Endothelial cell of umbilical vein (primary cell): ENCODE measurements around the gene SORL1. TPM values are rescaled to one million over a fixed set of nuclear protein-coding genes. Genes with fewer than 3 reads are reported as not detected.

Source experiments
- BruUV-seq: library from RNA; stranded (reverse); fragments of 400-500 nt; replicated peaks from 2 replicates; lab custom pipeline; 2021; lab: Mats Ljungman, UMichigan
- CTCF ChIA-PET: fragments of 300-600, 350-600 bp; sonication (Branson Sonifier 250); formaldehyde crosslinking; loops from one replicate; lab custom pipeline; 2021; ENCODE audit warnings: antibody characterized with exemption, inconsistent platforms; lab: Charles Lee
- POLR2A ChIA-PET: fragments of 300-600, 350-600 bp; sonication (Branson Sonifier 250); formaldehyde crosslinking; loops from one replicate; lab custom pipeline; 2021; ENCODE audit warnings: antibody characterized with exemption, inconsistent platforms; lab: Charles Lee
- DNase-seq: peaks from one replicate; pipeline ENCODE4 v3.0.0-alpha.2; 2011; ENCODE audit warnings: low read depth, low spot score
- FAIRE-seq: peaks from 2 replicates; lab custom pipeline; 2011; peaks lifted over from hg19 to GRCh38; lab: Jason Lieb, UNC
- H2AFZ ChIP-seq: 2 replicates; pipeline ENCODE4 v1.6.0; 2012; ENCODE audit warnings: low read depth, low read length, control low read depth, inconsistent platforms
- H3K27ac ChIP-seq: 2 replicates; pipeline ENCODE4 v1.5.1; 2011; ENCODE audit warnings: low read depth, mild to moderate bottlenecking, control low read depth, low read length, moderate library complexity; ENCODE audit not compliant: insufficient read depth
- H3K27me3 ChIP-seq, 2 experiments: 2 replicates each; pipeline versions ENCODE4 v1.6.0 to v1.6.1; 2011; ENCODE audit warnings: low read length in 2 of 2, mixed read lengths in 1 of 2; ENCODE audit not compliant: control insufficient read depth in 2 of 2, insufficient read depth in 2 of 2
- H3K36me3 ChIP-seq, 2 experiments: 2 replicates in 1 of 2; 3 replicates in 1 of 2; pipeline ENCODE4 v1.5.1; 2011; ENCODE audit warnings: low read length in 2 of 2, mild to moderate bottlenecking in 1 of 2, moderate library complexity in 1 of 2; ENCODE audit not compliant: control insufficient read depth in 2 of 2, insufficient read depth in 2 of 2; ENCODE audit errors: extremely low read depth in 1 of 2
- H3K4me1 ChIP-seq: 3 replicates; pipeline ENCODE4 v1.5.1; 2011; ENCODE audit warnings: mild to moderate bottlenecking, low read length; ENCODE audit not compliant: control insufficient read depth, insufficient read depth; ENCODE audit errors: extremely low read depth
- H3K4me2 ChIP-seq: 2 replicates; pipeline ENCODE4 v1.6.1; 2011; ENCODE audit warnings: low read length, control low read depth, mixed read lengths; ENCODE audit not compliant: insufficient read depth
- H3K4me3 ChIP-seq, 3 experiments: fragments of 200-600 bp in 1 of 3; sonication (generic), shearing (Covaris generic) in 1 of 3; replicated peaks in 1 of 3; 2 replicates each; pipeline ENCODE4 v1.5.1; 2011 to 2016; ENCODE audit warnings: control low read depth in 3 of 3, low read length in 3 of 3, mild to moderate bottlenecking in 2 of 3, inconsistent platforms in 1 of 3, low read depth in 1 of 3, moderate library complexity in 1 of 3; ENCODE audit not compliant: insufficient read depth in 1 of 3
- H3K79me2 ChIP-seq: 2 replicates; pipeline ENCODE4 v1.6.0; 2012; ENCODE audit warnings: low read length, inconsistent platforms; ENCODE audit not compliant: control insufficient read depth, insufficient read depth
- H3K9ac ChIP-seq: replicated peaks from 2 replicates; pipeline ENCODE3; 2011; ENCODE audit warnings: low read length, control low read depth; ENCODE audit not compliant: insufficient read depth; ENCODE audit errors: extremely low read depth
- H3K9me1 ChIP-seq: replicated peaks from 3 replicates; pipeline ENCODE4 v1.6.0; 2011; ENCODE audit warnings: mild to moderate bottlenecking, low read length; ENCODE audit not compliant: control insufficient read depth, insufficient read depth; ENCODE audit errors: extremely low read depth
- H3K9me3 ChIP-seq: replicated peaks from 2 replicates; pipeline ENCODE4 v1.5.1; 2012; ENCODE audit warnings: low read length, inconsistent platforms; ENCODE audit not compliant: control insufficient read depth, insufficient read depth
- H4K20me1 ChIP-seq: replicated peaks from 2 replicates; pipeline ENCODE3; 2011; ENCODE audit warnings: mild to moderate bottlenecking, low read length; ENCODE audit not compliant: control insufficient read depth, insufficient read depth; ENCODE audit errors: extremely low read depth
- EZH2 ChIP-seq: IDR thresholded peaks from 2 replicates; pipeline ENCODE4 v1.6.1; 2012; ENCODE audit warnings: borderline replicate concordance, low read depth, mild to moderate bottlenecking, moderate library complexity, low read length, inconsistent platforms; ENCODE audit not compliant: severe bottlenecking
- FOS ChIP-seq: IDR thresholded peaks from 2 replicates; pipeline ENCODE4 v1.6.1; 2011; ENCODE audit warnings: mild to moderate bottlenecking, low read length, moderate library complexity, borderline replicate concordance; ENCODE audit not compliant: insufficient read depth
- GATA2 ChIP-seq: IDR thresholded peaks from 2 replicates; pipeline ENCODE4 v1.7.0; 2011; ENCODE audit warnings: low read depth, mild to moderate bottlenecking, moderate library complexity, mixed read lengths, low read length; ENCODE audit not compliant: insufficient read length, insufficient read depth
- JUN ChIP-seq: IDR thresholded peaks from 2 replicates; pipeline ENCODE4 v1.6.1; 2011; ENCODE audit warnings: borderline replicate concordance, low read depth; ENCODE audit not compliant: insufficient read length, insufficient read depth
- MAX ChIP-seq: IDR thresholded peaks from 2 replicates; pipeline ENCODE4 v1.6.1; 2011; ENCODE audit not compliant: insufficient read depth, insufficient read length
- MYC ChIP-seq: IDR thresholded peaks from one replicate; pipeline ENCODE4 v1.6.1; 2011; ENCODE audit warnings: mild to moderate bottlenecking, low read depth, low read length
- POLR2A ChIP-seq: IDR thresholded peaks from 2 replicates; pipeline ENCODE4 v1.6.1; 2012; ENCODE audit warnings: low read depth, mild to moderate bottlenecking, control low read depth, low read length
- POLR2AphosphoS5 ChIP-seq: IDR thresholded peaks from 2 replicates; pipeline ENCODE4 v1.6.1; 2012; ENCODE audit warnings: low read depth, mild to moderate bottlenecking, control low read depth, low read length, moderate library complexity; ENCODE audit not compliant: insufficient read depth
- dilution Hi-C: fragments of 300-500 bp; cut with MboI; formaldehyde crosslinking; loops from one replicate; pipeline ENCODE4 v1.15.0; 2019; ENCODE audit warnings: low sequenced_read_pairs; ENCODE audit not compliant: extremely low pct_ligation_motif_present
- intact Hi-C: fragments of 100-400 bp; cut with micrococcal nuclease; formaldehyde crosslinking; loops from one replicate; pipeline ENCODE4 v1.10.0; 2022
- polyA plus RNA-seq, 4 experiments: library from polyadenylated mRNA; depleted of rRNA in 3 of 4; stranded (reverse) in 3 of 4; unstranded in 1 of 4; fragments of >200 nt; gene quantifications; 2 replicates each; pipeline versions ENCODE4 v1.2.1 to v1.2.3, GENCODE V29; 2011 to 2012; ENCODE audit warnings: missing spikeins in 1 of 4
- total RNA-seq: library from RNA; stranded (reverse); gene quantifications from 2 replicates; pipeline ENCODE4 v1.2.3, GENCODE V29; 2021
- TF ChIP-seq, protein P1 (sequence below), 2 donors: IDR thresholded peaks; 1 replicate in 1 of 2; 2 replicates in 1 of 2; pipeline ENCODE4 v1.5.1; 2011; ENCODE audit warnings: low read length in 2 of 2, mild to moderate bottlenecking in 2 of 2, moderate library complexity in 2 of 2, control low read depth in 1 of 2, inconsistent platforms in 1 of 2, low read depth in 1 of 2; ENCODE audit not compliant: insufficient read depth in 1 of 2; ENCODE audit errors: extremely low read depth in 1 of 2

Gene SORL1
- total and polyA plus RNA-seq, 2 donors (not counting 3 experiments of a cell fraction or from before 2014, with no cell fraction given): 0.17 to 0.31 TPM

DNA sequence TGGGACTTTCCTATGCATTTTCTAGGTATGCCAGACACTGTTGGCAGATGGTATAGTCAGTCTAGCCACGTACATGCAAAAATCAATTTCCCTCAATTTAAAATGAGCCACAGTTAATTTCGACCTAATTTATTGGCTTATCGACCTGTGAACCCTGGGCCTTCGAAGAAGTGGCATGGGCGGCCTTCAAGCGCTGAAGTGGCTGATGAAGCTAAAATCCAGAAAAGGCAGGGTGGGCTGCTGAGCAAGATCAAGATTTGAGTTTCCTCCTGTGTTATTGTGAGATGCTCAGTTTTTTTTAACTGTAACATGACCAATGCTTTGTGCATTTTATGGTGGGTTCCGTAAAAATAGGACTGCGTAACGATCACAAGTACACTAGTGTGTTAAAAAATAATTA lies 6.4 kb downstream of the SORL1 start:
- H3K4me1 ChIP-seq: no peaks in the 10 kb centered on the region
- ChIA-PET POLR2A (no interaction called here), CTCF (interaction anchor here (1.6 kb wide), 1 partner anchor 12 kb away, joined by 4 read pairs; no protein-coding TSS in a partner anchor)
- no peaks in the 10 kb centered on the region for H3K79me2 ChIP-seq
- H3K9ac ChIP-seq: no peak overlapping the region
- H3K4me2 ChIP-seq: no peak overlapping the region
- intact Hi-C loops: no loop called here
- H3K36me3 ChIP-seq: no peaks in the 10 kb centered on the region
- dilution Hi-C loops: no loop called here
- H3K27ac ChIP-seq: no peak overlapping the region
- peaks cover 11 to 14% of the 10 kb centered on the region in 2 experiments for H3K27me3 ChIP-seq
- no peak overlapping the region for H2AFZ ChIP-seq
- H3K4me3 ChIP-seq: no peak overlapping the region
- DNase-seq (no peak), FAIRE-seq (no peak)
- no peaks in the 10 kb centered on the region for H3K9me3 ChIP-seq
- no peak for TF ChIP-seq EZH2
- TF ChIP-seq GATA2: no peak
- TF ChIP-seq JUN: no peak
- TF ChIP-seq POLR2A: no peak
- TF ChIP-seq, protein P1, sequence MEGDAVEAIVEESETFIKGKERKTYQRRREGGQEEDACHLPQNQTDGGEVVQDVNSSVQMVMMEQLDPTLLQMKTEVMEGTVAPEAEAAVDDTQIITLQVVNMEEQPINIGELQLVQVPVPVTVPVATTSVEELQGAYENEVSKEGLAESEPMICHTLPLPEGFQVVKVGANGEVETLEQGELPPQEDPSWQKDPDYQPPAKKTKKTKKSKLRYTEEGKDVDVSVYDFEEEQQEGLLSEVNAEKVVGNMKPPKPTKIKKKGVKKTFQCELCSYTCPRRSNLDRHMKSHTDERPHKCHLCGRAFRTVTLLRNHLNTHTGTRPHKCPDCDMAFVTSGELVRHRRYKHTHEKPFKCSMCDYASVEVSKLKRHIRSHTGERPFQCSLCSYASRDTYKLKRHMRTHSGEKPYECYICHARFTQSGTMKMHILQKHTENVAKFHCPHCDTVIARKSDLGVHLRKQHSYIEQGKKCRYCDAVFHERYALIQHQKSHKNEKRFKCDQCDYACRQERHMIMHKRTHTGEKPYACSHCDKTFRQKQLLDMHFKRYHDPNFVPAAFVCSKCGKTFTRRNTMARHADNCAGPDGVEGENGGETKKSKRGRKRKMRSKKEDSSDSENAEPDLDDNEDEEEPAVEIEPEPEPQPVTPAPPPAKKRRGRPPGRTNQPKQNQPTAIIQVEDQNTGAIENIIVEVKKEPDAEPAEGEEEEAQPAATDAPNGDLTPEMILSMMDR (IDR thresholded peaks at IDR 0.05; ENCODE audit: extremely low read depth in 1 of 2, insufficient read depth in 1 of 2, low read depth in 1 of 2, low read length in 2 of 2): no peak
- TF ChIP-seq MYC: no peak
- TF ChIP-seq MAX: no peak
- TF ChIP-seq POLR2AphosphoS5: no peak
- TF ChIP-seq FOS: no peak
- no peaks in the 10 kb centered on the region for H3K9me1 ChIP-seq
- H4K20me1 ChIP-seq: no peaks in the 10 kb centered on the region
- BruUV-seq: no TSS peak
